ENCODE data around the gene ROCK1. TPM values are rescaled to one million over a fixed set of nuclear protein-coding genes. Genes with fewer than 3 reads are reported as not detected.

ROCK1 gene
- total RNA-seq, 2 donors from 2014 or later = 49.6 to 54.2 TPM

- H3K4me1 Mint-ChIP-seq = no peaks in the 10 kb centered on the region
- H3K27me3 ChIP-seq (ENCODE audit: control insufficient read depth, insufficient read depth, low read length, poor library complexity, severe bottlenecking) = no peaks in the 10 kb centered on the region
- H3K4me1 ChIP-seq (ENCODE audit: control insufficient read depth, insufficient read depth, low read length) = no peaks in the 10 kb centered on the region
- H3K4me3 ChIP-seq (ENCODE audit: low read length) = no peak overlapping the region
- no peak overlapping the region for H3K27ac Mint-ChIP-seq
- no peaks in the 10 kb centered on the region for H3K9me3 Mint-ChIP-seq
- peaks cover 11% of the 10 kb centered on the region for H3K36me3 Mint-ChIP-seq (ENCODE audit: low read depth)
- no peak overlapping the region for H3K27ac ChIP-seq (ENCODE audit: low read depth, low read length)
- H3K9ac ChIP-seq (ENCODE audit: extremely low read depth, low read length, poor library complexity, severe bottlenecking) = no peak overlapping the region
- WGBS, 2 experiments (ENCODE audit: insufficient coverage in 1 of 2, insufficient read length in 1 of 2) = 91 to 100% methylated on average over 2 to 3 of the region's 3 CpGs
- no peak overlapping the region for H3K4me3 Mint-ChIP-seq
- H3K9me3 ChIP-seq (ENCODE audit: control insufficient read depth, low read length) = no peaks in the 10 kb centered on the region
- no peak for DNase-seq
- no peaks in the 10 kb centered on the region for H3K27me3 Mint-ChIP-seq (ENCODE audit: insufficient read depth)
- TF ChIP-seq CTCF (conservative IDR thresholded peaks at IDR 0.05) = no peak
- H3K36me3 ChIP-seq (ENCODE audit: control insufficient read depth, insufficient read depth, low read length) = no peaks in the 10 kb centered on the region
Measured at GRCh38 chr18:21051620-21052019, 60.0 kb downstream of the ROCK1 start.

GRCh38 chr18:21049306-21049705, 62.3 kb downstream of the ROCK1 start:
- Mint-ChIP-seq H3K4me1 (no peaks in the 10 kb centered on the region), H3K27ac (no peak overlapping the region), H3K4me3 (no peak overlapping the region), H3K36me3 (ENCODE audit: low read depth) (peaks cover 24% of the 10 kb centered on the region), H3K9me3 (no peaks in the 10 kb centered on the region), H3K27me3 (ENCODE audit: insufficient read depth) (no peaks in the 10 kb centered on the region)
- no peak overlapping the region for H3K4me3 ChIP-seq (ENCODE audit: low read length)
- H3K27ac ChIP-seq (ENCODE audit: low read depth, low read length) = no peak overlapping the region
- peaks cover 8% of the 10 kb centered on the region for H3K36me3 ChIP-seq (ENCODE audit: control insufficient read depth, insufficient read depth, low read length)
- no peak overlapping the region for H3K9ac ChIP-seq (ENCODE audit: extremely low read depth, low read length, poor library complexity, severe bottlenecking)
- no peak for TF ChIP-seq CTCF (conservative IDR thresholded peaks at IDR 0.05)
- no peaks in the 10 kb centered on the region for H3K27me3 ChIP-seq (ENCODE audit: control insufficient read depth, insufficient read depth, low read length, poor library complexity, severe bottlenecking)
- no peaks in the 10 kb centered on the region for H3K4me1 ChIP-seq (ENCODE audit: control insufficient read depth, insufficient read depth, low read length)
- 92% methylated on average over 1 of the region's 1 CpG; no CpG with 5 or more reads in 1 of the 2 experiments for WGBS, 2 experiments (ENCODE audit: insufficient coverage in 1 of 2, insufficient read length in 1 of 2)
- no peak for DNase-seq
- no peaks in the 10 kb centered on the region for H3K9me3 ChIP-seq (ENCODE audit: control insufficient read depth, low read length)

GRCh38 chr18:21047126-21047525, 64.5 kb downstream of the ROCK1 start:
- no peak overlapping the region for H3K27ac ChIP-seq (ENCODE audit: low read depth, low read length)
- Mint-ChIP-seq H3K36me3 (ENCODE audit: low read depth) (peaks cover 25% of the 10 kb centered on the region), H3K4me1 (no peaks in the 10 kb centered on the region), H3K4me3 (no peak overlapping the region), H3K9me3 (no peaks in the 10 kb centered on the region), H3K27me3 (ENCODE audit: insufficient read depth) (no peaks in the 10 kb centered on the region), H3K27ac (no peak overlapping the region)
- no peaks in the 10 kb centered on the region for H3K9me3 ChIP-seq (ENCODE audit: control insufficient read depth, low read length)
- DNase-seq = no peak
- no peak for TF ChIP-seq CTCF (conservative IDR thresholded peaks at IDR 0.05)
- WGBS, 2 experiments (ENCODE audit: insufficient coverage in 1 of 2, insufficient read length in 1 of 2) = 92 to 96% methylated on average over 2 to 3 of the region's 3 CpGs
- H3K36me3 ChIP-seq (ENCODE audit: control insufficient read depth, insufficient read depth, low read length) = peaks cover 23% of the 10 kb centered on the region
- H3K27me3 ChIP-seq (ENCODE audit: control insufficient read depth, insufficient read depth, low read length, poor library complexity, severe bottlenecking) = no peaks in the 10 kb centered on the region
- H3K4me3 ChIP-seq (ENCODE audit: low read length) = no peak overlapping the region
- H3K9ac ChIP-seq (ENCODE audit: extremely low read depth, low read length, poor library complexity, severe bottlenecking) = no peak overlapping the region
- no peaks in the 10 kb centered on the region for H3K4me1 ChIP-seq (ENCODE audit: control insufficient read depth, insufficient read depth, low read length)
